Liver (tissue), 3 donors: Measurements from ENCODE around the gene MID1.

Source experiments
- EGR1 ChIP-seq, 2 donors: IDR thresholded peaks; 2 replicates each; pipeline ENCODE4 v1.6.1; 2016 to 2018; ENCODE audit warnings: antibody characterized with exemption in 2 of 2, low read depth in 2 of 2
- FOXA1 ChIP-seq: IDR thresholded peaks from 2 replicates; pipeline ENCODE4 v1.6.1; 2016; ENCODE audit warnings: antibody characterized with exemption
- RAD21 ChIP-seq, 2 donors: IDR thresholded peaks; 2 replicates each; pipeline ENCODE4 v1.6.1; 2016; ENCODE audit warnings: antibody characterized with exemption in 2 of 2, mild to moderate bottlenecking in 2 of 2
- SP1 ChIP-seq: IDR thresholded peaks from 2 replicates; pipeline ENCODE4 v1.6.1; 2018; ENCODE audit warnings: antibody characterized with exemption, mild to moderate bottlenecking
- TAF1 ChIP-seq: conservative IDR thresholded peaks from 2 replicates; pipeline ENCODE4 v1.6.1; 2016; ENCODE audit warnings: antibody characterized with exemption, mild to moderate bottlenecking
- YY1 ChIP-seq: IDR thresholded peaks from 2 replicates; pipeline ENCODE4 v1.6.1; 2016; ENCODE audit warnings: antibody characterized with exemption, mild to moderate bottlenecking
- TF ChIP-seq, protein P1 (sequence below): fragments of 150-350 bp; IDR thresholded peaks from 2 replicates; pipeline ENCODE4 v1.5.1; 2017; ENCODE audit warnings: improper control_type of control experiment, low read depth, low read length; ENCODE audit not compliant: missing input control
- TF ChIP-seq, protein P2 (sequence below): IDR thresholded peaks from 2 replicates; pipeline ENCODE4 v1.6.1; 2016; ENCODE audit warnings: antibody characterized with exemption
- TF ChIP-seq, protein P3 (sequence below): IDR thresholded peaks from 2 replicates; pipeline ENCODE4 v1.6.1; 2016; ENCODE audit warnings: antibody characterized with exemption, mild to moderate bottlenecking
- donor health status: healthy.
- donor health status: healthy.

GRCh38 chrX:10612215-10612614, 8.2 kb downstream of the MID1 start:
- TF ChIP-seq, protein P1, sequence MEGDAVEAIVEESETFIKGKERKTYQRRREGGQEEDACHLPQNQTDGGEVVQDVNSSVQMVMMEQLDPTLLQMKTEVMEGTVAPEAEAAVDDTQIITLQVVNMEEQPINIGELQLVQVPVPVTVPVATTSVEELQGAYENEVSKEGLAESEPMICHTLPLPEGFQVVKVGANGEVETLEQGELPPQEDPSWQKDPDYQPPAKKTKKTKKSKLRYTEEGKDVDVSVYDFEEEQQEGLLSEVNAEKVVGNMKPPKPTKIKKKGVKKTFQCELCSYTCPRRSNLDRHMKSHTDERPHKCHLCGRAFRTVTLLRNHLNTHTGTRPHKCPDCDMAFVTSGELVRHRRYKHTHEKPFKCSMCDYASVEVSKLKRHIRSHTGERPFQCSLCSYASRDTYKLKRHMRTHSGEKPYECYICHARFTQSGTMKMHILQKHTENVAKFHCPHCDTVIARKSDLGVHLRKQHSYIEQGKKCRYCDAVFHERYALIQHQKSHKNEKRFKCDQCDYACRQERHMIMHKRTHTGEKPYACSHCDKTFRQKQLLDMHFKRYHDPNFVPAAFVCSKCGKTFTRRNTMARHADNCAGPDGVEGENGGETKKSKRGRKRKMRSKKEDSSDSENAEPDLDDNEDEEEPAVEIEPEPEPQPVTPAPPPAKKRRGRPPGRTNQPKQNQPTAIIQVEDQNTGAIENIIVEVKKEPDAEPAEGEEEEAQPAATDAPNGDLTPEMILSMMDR = no peak
- TF ChIP-seq FOXA1 = no peak
- TF ChIP-seq TAF1 = no peak
- TF ChIP-seq, protein P2, sequence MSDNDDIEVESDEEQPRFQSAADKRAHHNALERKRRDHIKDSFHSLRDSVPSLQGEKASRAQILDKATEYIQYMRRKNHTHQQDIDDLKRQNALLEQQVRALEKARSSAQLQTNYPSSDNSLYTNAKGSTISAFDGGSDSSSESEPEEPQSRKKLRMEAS = no peak
- TF ChIP-seq SP1 = no peak
- TF ChIP-seq, protein P3, sequence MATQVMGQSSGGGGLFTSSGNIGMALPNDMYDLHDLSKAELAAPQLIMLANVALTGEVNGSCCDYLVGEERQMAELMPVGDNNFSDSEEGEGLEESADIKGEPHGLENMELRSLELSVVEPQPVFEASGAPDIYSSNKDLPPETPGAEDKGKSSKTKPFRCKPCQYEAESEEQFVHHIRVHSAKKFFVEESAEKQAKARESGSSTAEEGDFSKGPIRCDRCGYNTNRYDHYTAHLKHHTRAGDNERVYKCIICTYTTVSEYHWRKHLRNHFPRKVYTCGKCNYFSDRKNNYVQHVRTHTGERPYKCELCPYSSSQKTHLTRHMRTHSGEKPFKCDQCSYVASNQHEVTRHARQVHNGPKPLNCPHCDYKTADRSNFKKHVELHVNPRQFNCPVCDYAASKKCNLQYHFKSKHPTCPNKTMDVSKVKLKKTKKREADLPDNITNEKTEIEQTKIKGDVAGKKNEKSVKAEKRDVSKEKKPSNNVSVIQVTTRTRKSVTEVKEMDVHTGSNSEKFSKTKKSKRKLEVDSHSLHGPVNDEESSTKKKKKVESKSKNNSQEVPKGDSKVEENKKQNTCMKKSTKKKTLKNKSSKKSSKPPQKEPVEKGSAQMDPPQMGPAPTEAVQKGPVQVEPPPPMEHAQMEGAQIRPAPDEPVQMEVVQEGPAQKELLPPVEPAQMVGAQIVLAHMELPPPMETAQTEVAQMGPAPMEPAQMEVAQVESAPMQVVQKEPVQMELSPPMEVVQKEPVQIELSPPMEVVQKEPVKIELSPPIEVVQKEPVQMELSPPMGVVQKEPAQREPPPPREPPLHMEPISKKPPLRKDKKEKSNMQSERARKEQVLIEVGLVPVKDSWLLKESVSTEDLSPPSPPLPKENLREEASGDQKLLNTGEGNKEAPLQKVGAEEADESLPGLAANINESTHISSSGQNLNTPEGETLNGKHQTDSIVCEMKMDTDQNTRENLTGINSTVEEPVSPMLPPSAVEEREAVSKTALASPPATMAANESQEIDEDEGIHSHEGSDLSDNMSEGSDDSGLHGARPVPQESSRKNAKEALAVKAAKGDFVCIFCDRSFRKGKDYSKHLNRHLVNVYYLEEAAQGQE = no peak
- TF ChIP-seq EGR1 (IDR thresholded peaks at IDR 0.05; ENCODE audit: low read depth in 2 of 2) = no peak
- no peak for TF ChIP-seq YY1
- TF ChIP-seq RAD21 (IDR thresholded peaks at IDR 0.05) = no peak
